HG02840 (cell line): ENCODE results near the gene MRPL18.

Experiments used
- ATAC-seq: cut with Tn5 transposase; IDR thresholded peaks from one replicate; pipeline ENCODE4 v1.9.1; 2021; ENCODE audit warnings: mild to moderate bottlenecking, moderate library complexity, moderate number of reproducible peaks; ENCODE audit not compliant: unreplicated experiment, low FRiP score

MRPL18 gene

DNA sequence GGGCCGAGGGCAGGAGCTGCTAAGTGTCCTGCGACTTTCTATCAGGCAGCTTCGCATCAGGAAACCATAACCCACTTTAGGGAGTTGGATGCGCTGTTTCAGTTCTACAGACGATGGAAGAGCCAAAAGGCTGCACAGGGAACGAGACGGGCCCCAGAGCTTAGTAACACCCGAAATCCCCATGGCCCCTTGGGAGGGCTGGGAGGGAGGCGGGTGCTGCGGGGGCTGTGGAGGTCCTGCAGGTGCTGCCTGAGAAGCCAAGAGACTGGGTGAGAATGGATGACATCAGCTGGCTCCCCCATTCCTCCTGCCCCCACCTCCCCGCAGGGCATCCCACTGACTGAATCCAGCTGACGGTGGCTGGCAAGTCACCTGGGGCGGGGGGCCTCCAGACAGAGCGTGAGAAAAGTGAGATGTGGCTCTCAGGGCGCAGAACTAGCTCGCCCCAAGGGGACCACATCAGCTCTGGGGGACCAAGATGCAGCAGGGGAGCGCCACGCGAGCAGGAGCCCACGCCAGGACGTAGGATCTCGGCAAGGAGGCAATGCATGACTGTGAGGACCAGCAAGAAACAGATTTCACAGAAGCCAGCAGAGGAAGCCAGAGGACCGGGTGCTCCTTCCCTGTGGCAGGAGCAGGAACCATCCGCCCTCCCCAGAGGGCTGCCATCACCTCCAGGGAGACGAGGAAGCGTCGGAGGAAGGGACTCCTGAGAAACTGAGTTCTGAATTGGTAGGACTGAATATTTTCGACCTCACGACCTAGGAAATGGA, 46.6 kb downstream of the MRPL18 start:
- no peak for ATAC-seq

DNA sequence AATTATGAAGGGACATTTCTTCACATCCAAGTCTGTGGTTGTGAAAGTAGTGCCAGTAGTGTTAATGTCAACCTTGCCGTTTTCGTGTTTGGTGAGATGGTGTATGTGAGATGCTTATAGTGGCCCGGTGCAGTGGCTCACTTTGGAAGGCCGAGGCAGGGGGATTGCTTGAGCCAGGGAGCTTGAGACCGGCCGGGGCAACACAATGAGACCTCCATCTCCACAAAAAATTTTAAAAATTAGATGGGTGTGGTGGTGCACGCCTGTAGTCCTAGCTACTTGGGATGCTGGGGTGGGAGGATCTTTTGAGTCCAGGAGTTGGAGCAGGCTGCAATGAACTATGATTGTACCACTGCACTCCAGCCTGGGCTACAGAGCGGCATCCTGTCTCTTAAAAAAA, 47.2 kb downstream of the MRPL18 start:
- no peak for ATAC-seq

DNA sequence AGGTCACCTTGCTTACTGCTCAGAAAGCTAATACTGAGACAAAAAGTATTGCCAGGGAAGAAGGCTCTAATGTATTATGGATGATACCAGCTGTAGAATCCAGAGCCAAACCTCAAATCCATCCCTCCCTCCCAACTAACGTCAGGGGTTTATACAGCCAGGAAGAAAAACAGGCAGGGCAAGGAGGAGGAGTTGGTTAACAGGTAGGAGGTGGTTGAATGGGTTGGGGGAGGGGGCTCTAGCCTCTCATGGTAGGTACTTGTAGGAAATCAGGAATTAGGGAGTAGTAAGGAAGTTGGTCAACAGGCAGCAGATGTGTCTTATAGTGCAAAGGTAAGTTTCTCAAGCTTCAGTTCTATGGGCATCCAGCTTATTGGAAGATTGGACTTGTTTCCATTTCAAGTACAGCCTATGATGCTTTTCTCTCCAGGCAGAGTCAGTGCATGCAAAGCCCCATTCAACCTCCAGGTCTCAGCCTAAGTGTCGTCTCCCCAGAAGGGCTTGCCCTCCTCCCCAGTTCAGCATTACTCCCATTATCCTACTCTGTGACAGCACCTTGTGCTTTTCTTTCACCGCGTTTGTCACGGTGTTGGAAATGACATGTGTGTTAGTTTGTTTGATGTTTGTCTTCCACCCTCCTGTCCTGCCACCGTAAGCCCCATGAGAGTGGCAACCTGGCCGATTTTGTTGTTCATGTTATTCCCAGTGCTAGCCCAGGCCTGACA, 47.9 kb downstream of the MRPL18 start:
- no peak for ATAC-seq

DNA sequence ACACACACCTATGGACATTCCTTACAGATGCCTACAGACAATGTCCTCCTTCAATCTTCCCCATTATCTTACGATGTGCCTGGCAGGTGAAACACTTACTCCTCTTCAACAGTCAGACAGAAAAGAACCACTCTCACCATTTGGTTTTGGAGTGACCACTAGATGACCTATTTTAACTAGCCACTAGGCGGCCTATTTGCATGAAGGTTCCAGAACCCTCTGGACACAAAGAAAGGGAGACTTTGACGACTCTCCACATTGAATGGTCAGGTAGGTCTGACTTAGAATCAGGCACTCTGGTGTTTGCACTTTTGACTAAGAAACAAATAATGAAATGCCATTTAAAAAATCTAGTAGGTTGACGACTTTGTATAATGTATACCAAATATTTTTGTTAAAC, 51.8 kb downstream of the MRPL18 start:
- ATAC-seq, result no peak

DNA sequence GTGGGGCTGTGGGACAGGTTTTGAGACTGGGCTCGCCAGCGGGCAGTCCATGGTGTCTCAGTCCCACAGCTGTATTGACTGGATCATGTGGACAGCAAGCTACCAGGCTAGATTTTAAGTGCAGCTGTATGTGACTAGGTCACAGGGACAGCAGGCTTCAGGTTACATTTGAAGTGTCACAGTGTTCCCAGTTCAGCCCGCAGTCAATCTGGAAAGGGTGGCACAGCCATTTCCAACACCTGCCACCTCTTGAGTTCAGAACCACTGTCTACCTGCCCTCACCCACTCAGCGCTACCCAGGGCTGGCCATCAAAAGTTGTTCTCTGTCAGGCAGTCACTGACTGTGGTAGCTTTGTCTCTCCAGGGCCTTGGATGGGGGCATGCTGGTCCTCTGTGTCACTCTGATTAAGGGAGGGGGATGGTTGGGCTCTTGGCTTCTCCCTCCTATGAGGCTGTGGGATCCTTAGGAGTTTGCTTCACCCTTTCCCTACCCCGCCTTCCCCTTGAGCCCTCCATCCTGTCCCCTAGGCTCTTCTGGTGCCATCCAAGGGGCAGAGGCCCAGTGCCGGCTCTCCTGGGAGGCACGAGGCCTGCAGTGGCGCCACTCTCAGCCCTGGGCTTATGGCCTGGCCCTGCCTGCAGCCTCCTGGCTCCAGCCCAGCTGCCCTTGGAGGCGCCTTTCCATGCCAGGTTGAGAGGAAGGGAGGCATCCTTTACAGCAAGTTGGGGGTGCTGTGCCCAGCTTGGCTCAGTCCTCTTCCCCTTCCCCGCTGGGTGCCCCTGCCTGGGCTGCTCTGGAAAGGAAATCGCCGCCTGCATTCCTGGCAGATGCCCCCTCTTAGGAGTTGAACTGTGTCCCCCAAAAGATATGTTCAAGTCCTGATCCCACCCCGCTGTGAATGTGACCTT, 54.7 kb downstream of the MRPL18 start:
- ATAC-seq, result no peak
